GM23338 (cell line): ENCODE results near the gene RP9. TPM values are rescaled to one million over a fixed set of nuclear protein-coding genes. Genes with fewer than 3 reads are reported as not detected.

Source experiments
- ATAC-seq: fragments of 200-7000 bp; cut with Tn5 transposase; 3 replicates; pipeline ENCODE4 v1.9.1; 2020
- DNase-seq: peaks from one replicate; pipeline ENCODE4 v3.0.0-alpha.2; 2015; ENCODE audit warnings: low spot score
- H2AFZ ChIP-seq: fragments of 200-600 bp; sonication (generic); 2 replicates; pipeline ENCODE4 v1.8.0; 2016; ENCODE audit warnings: antibody characterized with exemption, mild to moderate bottlenecking, moderate library complexity
- H3F3A ChIP-seq: fragments of 200-600 bp; sonication (generic); replicated peaks from 2 replicates; pipeline ENCODE4 v1.8.0; 2017; ENCODE audit warnings: antibody characterized with exemption, mixed run types, low read depth
- H3K27ac ChIP-seq: fragments of 200-600 bp; sonication (generic); 2 replicates; pipeline ENCODE4 v1.6.1; 2016; ENCODE audit warnings: low read depth
- H3K27me3 ChIP-seq: fragments of 200-600 bp; sonication (generic); 2 replicates; pipeline ENCODE4 v1.8.0; 2016; ENCODE audit warnings: mild to moderate bottlenecking, mixed run types, moderate library complexity; ENCODE audit not compliant: insufficient read depth
- H3K36me3 ChIP-seq: fragments of 200-600 bp; sonication (generic); 2 replicates; pipeline ENCODE4 v1.8.0; 2016; ENCODE audit warnings: mild to moderate bottlenecking; ENCODE audit not compliant: insufficient read depth
- H3K4me1 ChIP-seq: fragments of 200-600 bp; sonication (generic); 2 replicates; pipeline ENCODE4 v1.8.0; 2016; ENCODE audit warnings: mild to moderate bottlenecking, moderate library complexity; ENCODE audit not compliant: insufficient read depth
- H3K4me2 ChIP-seq: fragments of 200-600 bp; sonication (generic); 2 replicates; pipeline ENCODE4 v1.7.1; 2017; ENCODE audit warnings: mixed run types
- H3K4me3 ChIP-seq: fragments of 200-600 bp; sonication (generic); 2 replicates; pipeline ENCODE4 v1.6.1; 2016; ENCODE audit warnings: mixed run types
- H3K79me2 ChIP-seq: fragments of 200-600 bp; sonication (generic); replicated peaks from 2 replicates; pipeline ENCODE4 v1.8.0; 2017; ENCODE audit warnings: mild to moderate bottlenecking; ENCODE audit not compliant: insufficient read depth
- H3K9me2 ChIP-seq: fragments of 200-600 bp; sonication (generic); 2 replicates; pipeline ENCODE4 v1.8.0; 2017; ENCODE audit not compliant: insufficient read depth
- H4K20me1 ChIP-seq: fragments of 200-600 bp; sonication (generic); replicated peaks from 2 replicates; pipeline ENCODE4 v1.8.0; 2017; ENCODE audit warnings: mild to moderate bottlenecking; ENCODE audit not compliant: insufficient read depth
- H3K27ac Mint-ChIP-seq: 2 replicates; pipeline ENCODE4 v1.8.0; 2020; ENCODE audit warnings: inconsistent platforms, mild to moderate bottlenecking, moderate library complexity, mixed read lengths
- H3K27me3 Mint-ChIP-seq: 3 replicates; pipeline ENCODE4 v1.8.0; 2022; ENCODE audit warnings: low read depth, mild to moderate bottlenecking, moderate library complexity, mixed read lengths, inconsistent platforms; ENCODE audit not compliant: insufficient read depth, poor library complexity
- H3K36me3 Mint-ChIP-seq: 3 replicates; pipeline ENCODE4 v1.8.0; 2021; ENCODE audit warnings: low read depth, mild to moderate bottlenecking, inconsistent platforms, moderate library complexity, mixed read lengths
- H3K4me1 Mint-ChIP-seq: 3 replicates; pipeline ENCODE4 v1.8.0; 2020; ENCODE audit warnings: mild to moderate bottlenecking, inconsistent platforms, mixed read lengths
- H3K4me3 Mint-ChIP-seq: 3 replicates; pipeline ENCODE4 v1.8.0; 2021; ENCODE audit warnings: moderate library complexity, mild to moderate bottlenecking, inconsistent platforms, mixed read lengths
- H3K9me3 Mint-ChIP-seq: 3 replicates; pipeline ENCODE4 v1.8.0; 2020; ENCODE audit warnings: moderate library complexity, mild to moderate bottlenecking, inconsistent platforms, mixed read lengths
- CTCF ChIP-seq, 2 experiments: fragments of 200-600 bp in 1 of 2; sonication (generic) in 1 of 2; conservative IDR thresholded peaks; 2 replicates each; pipeline versions ENCODE4 v1.5.1 to v1.6.1; 2016 to 2017; ENCODE audit warnings: antibody characterized with exemption in 2 of 2, low read depth in 2 of 2, mild to moderate bottlenecking in 2 of 2, moderate library complexity in 1 of 2
- EZH2 ChIP-seq: fragments of 200-600 bp; sonication (generic); IDR thresholded peaks from one replicate; pipeline ENCODE4 v1.8.0; 2017; ENCODE audit warnings: antibody characterized with exemption, mild to moderate bottlenecking, low read depth; ENCODE audit not compliant: unreplicated experiment
- EZH2phosphoT487 ChIP-seq: fragments of 200-600 bp; sonication (generic); IDR thresholded peaks from one replicate; pipeline ENCODE4 v1.8.1; 2018; ENCODE audit warnings: antibody characterized with exemption; ENCODE audit not compliant: unreplicated experiment
- JUNB ChIP-seq: IDR thresholded peaks from one replicate; pipeline ENCODE4 v1.6.1; 2016; ENCODE audit warnings: antibody characterized with exemption; ENCODE audit not compliant: unreplicated experiment
- NANOG ChIP-seq: IDR thresholded peaks from 2 replicates; pipeline ENCODE4 v1.6.1; 2016; ENCODE audit warnings: antibody characterized with exemption, borderline replicate concordance
- POLR2AphosphoS5 ChIP-seq: IDR thresholded peaks from 2 replicates; pipeline ENCODE4 v1.6.1; 2016; ENCODE audit warnings: antibody characterized with exemption, low read depth
- STAT1 ChIP-seq: IDR thresholded peaks from one replicate; pipeline ENCODE4 v1.6.1; 2016; ENCODE audit warnings: antibody characterized with exemption; ENCODE audit not compliant: unreplicated experiment
- ZNF114 ChIP-seq: fragments of 250-450 bp; sonication (Bioruptor Pico); IDR thresholded peaks from 2 replicates; pipeline ENCODE4 v1.5.0; 2020; ENCODE audit warnings: mild to moderate bottlenecking, moderate library complexity
- ZNF331 ChIP-seq: fragments of 250-450 bp; sonication (Bioruptor Pico); IDR thresholded peaks from 2 replicates; pipeline ENCODE4 v1.5.0; 2020; ENCODE audit warnings: low read depth, mild to moderate bottlenecking, moderate library complexity
- ZNF462 ChIP-seq: fragments of 250-450 bp; sonication (Bioruptor Pico); IDR thresholded peaks from 2 replicates; pipeline ENCODE4 v1.5.0; 2020; ENCODE audit warnings: mild to moderate bottlenecking, moderate library complexity
- polyA plus RNA-seq: library from polyadenylated mRNA; unstranded; fragments of >200 nt; fragmentation: Nextera tagmentation; extraction: Ambion mirVana; gene quantifications from 2 replicates; pipeline ENCODE4 v1.2.1, GENCODE V29; 2016
- total RNA-seq: library from RNA; depleted of rRNA; stranded (reverse); fragments of >200 nt; shearing (Covaris generic); gene quantifications from 2 replicates; pipeline ENCODE4 v1.2.3, GENCODE V29; 2014

RP9 gene
- total and polyA plus RNA-seq, 2 experiments from 2014 or later, result 8.7 to 43.2 TPM

DNA sequence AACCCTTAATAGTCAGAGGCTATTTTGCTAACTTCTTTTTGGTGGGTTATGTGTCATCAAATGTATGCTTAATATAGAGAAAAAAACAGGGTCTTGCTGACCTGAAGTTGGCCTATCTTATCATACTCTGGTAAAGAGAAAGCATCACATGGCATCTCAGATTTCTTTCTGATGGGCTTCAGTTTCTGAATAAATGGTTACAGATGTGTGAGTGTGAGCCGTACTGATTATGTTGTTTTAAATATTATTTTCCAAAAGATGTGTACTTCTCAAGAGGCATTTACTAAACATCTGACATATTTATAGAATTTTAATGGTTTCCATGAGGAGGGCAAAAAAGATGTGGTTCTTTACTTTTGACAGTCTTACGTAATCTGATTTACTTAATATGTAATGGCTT lies 48.6 kb upstream of the RP9 start (continued):
- TF ChIP-seq ZNF462 (CRISPR knock-in tag) (no peak), STAT1 (no peak), EZH2 (no peak), NANOG (no peak), CTCF (conservative IDR thresholded peaks at IDR 0.05; ENCODE audit: low read depth in 2 of 2) (no peak), POLR2AphosphoS5 (no peak), JUNB (no peak), ZNF114 (no peak)

GRCh38 chr7:33157311-33157710 lies 48.1 kb upstream of the RP9 start:
- DNase-seq (no peak), ATAC-seq (no peak)
- Histone ChIP-seq H3K4me1 (no peaks in the 10 kb centered on the region), H2AFZ (no peak overlapping the region), H3K27ac (no peak overlapping the region), H3K4me3 (no peak overlapping the region), H3K9me2 (0 out of 2 replicates have a peak, but pooled peaks cover 3% of the 10 kb centered on the region), H3K27me3 (no peaks in the 10 kb centered on the region), H3F3A (no peaks in the 10 kb centered on the region), H3K79me2 (no peaks in the 10 kb centered on the region), H3K36me3 (no peaks in the 10 kb centered on the region), H4K20me1 (no peaks in the 10 kb centered on the region), H3K4me2 (no peak overlapping the region)
- Mint-ChIP-seq H3K36me3 (no peaks in the 10 kb centered on the region), H3K4me1 (no peaks in the 10 kb centered on the region), H3K4me3 (no peak overlapping the region), H3K9me3 (peaks cover 6% of the 10 kb centered on the region; the same call in 2 of the 3 replicates), H3K27me3 (no peaks in the 10 kb centered on the region), H3K27ac (no peak overlapping the region)
- no peak for TF ChIP-seq EZH2phosphoT487
- no peak for TF ChIP-seq ZNF331 (CRISPR knock-in tag)
- TF ChIP-seq EZH2, result no peak
- no peak for TF ChIP-seq STAT1
- no peak for TF ChIP-seq JUNB
